Measurements from ENCODE around the gene CPT1B.

DNA sequence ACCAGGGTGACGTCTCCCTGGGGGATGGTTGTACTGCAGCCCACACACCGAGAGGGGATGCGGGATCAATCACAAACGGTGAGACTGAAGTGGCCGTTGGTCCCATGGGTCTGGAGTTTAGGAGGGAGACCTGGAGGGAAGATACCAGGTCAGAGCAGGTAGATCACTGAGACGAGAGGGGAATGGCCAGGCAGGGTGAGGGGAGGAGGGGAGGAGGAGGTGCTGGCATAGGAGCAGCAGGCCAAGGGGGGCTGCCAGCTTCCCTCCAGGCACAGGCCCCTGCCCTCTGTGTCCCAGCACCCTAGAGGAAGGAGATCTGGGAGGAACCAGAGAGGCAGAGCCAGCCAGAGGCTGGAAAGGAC, 29.4 kb upstream of the CPT1B start:
- TF ChIP-seq POLR2A (IDR thresholded peaks at IDR 0.05; ENCODE audit: low read length) = no peak
- no peak for TF ChIP-seq GATA1 (IDR thresholded peaks at IDR 0.05; ENCODE audit: low read depth, low read length)
